ENCODE data around the gene ZCCHC3.

DNA sequence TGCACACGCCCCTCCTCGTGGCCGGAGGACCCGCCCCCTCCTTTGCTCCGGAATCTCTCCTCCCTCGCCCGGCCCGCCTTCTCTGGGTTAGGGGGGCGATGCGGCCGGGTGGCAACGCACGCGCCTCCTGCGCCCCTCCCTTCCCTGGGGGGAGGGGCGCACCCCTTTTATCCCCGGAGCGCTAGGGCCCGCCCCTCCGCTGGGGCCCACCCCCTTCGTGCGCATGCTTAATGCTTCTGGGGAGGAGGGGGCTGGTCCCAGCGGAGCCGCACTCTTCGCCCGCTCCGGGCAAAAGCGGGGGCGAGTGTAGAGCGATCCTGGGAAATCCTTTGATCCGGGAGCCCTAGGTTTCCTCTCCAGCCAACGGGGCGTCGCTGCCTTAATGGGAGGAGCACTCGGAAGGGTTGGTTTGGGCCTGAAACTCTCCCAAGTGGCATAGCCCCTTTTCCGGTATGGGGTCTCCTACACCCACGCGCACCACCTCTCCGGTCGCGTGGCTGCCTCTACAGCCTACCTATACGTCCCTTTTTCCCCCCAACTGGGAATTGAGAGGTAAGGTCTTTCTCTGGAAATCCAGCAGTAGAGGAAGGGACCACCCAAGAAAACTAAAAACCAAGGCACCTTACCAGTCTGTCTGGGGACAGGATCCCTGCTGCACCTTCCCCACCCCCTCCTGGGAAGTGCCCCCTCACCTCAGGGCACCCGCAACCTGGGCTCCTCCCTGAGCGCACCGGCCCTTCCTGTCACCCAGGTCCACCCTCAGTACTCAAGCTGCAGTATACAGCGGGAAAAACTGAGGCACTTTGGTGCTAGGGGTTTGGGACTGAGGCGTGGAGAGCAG lies 30.0 kb downstream of the ZCCHC3 start:
- TF ChIP-seq, protein P1, sequence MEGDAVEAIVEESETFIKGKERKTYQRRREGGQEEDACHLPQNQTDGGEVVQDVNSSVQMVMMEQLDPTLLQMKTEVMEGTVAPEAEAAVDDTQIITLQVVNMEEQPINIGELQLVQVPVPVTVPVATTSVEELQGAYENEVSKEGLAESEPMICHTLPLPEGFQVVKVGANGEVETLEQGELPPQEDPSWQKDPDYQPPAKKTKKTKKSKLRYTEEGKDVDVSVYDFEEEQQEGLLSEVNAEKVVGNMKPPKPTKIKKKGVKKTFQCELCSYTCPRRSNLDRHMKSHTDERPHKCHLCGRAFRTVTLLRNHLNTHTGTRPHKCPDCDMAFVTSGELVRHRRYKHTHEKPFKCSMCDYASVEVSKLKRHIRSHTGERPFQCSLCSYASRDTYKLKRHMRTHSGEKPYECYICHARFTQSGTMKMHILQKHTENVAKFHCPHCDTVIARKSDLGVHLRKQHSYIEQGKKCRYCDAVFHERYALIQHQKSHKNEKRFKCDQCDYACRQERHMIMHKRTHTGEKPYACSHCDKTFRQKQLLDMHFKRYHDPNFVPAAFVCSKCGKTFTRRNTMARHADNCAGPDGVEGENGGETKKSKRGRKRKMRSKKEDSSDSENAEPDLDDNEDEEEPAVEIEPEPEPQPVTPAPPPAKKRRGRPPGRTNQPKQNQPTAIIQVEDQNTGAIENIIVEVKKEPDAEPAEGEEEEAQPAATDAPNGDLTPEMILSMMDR (IDR thresholded peaks at IDR 0.05), result no peak
- no peak for TF ChIP-seq POLR2A (IDR thresholded peaks at IDR 0.05)
